ENCODE measurements around the gene MAGI2. TPM values are rescaled to one million over a fixed set of nuclear protein-coding genes. Genes with fewer than 3 reads are reported as not detected.
A peak's percentile ranks its signal among the peaks of the same experiment; 100 is the strongest.
"Not testable (repeated sequence)": the region's sequence is repeated elsewhere in the genome, so short reads cannot be mapped to it uniquely, and the experiment has no call there.

MAGI2 gene
- total RNA-seq, 4 donors from 2014 or later: 7.8 to 44.7 (median 21.1) TPM

DNA sequence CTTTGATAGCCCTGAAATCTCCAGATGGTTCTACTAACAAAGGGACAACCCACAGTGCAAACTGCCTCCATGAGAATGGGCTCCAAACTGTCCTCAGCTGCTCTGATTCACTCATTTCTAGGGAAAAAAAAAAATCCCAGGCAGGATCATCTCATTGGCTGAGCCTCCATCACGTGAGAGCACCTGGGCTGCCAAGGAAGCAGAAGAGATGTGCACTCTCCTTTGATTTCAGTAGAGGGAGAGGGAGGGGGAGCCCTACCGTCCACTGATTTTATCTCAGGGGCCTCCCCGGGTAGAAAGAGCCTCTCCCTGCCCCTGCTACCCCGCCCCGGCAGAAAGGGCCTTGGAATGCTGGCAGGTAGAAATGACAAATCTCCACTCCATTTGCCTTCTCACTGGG is 929.5 kb downstream of the MAGI2 start:
- 72% methylated on average over 4 of the region's 5 CpGs; no CpG with 5 or more reads in 1 of the 2 donors for WGBS, 2 donors (ENCODE audit: low coverage in 1 of 2)
- H3K27me3 ChIP-seq: no peaks in the 10 kb centered on the region
- no peaks in the 10 kb centered on the region for H3K4me1 ChIP-seq
- H3K27ac ChIP-seq: no peak overlapping the region
- ATAC-seq: no peak
- no peaks in the 10 kb centered on the region for H3K9me3 ChIP-seq
- no peak overlapping the region for H3K4me3 ChIP-seq
- H3K36me3 ChIP-seq: no peaks in the 10 kb centered on the region
- TF ChIP-seq, protein P1, sequence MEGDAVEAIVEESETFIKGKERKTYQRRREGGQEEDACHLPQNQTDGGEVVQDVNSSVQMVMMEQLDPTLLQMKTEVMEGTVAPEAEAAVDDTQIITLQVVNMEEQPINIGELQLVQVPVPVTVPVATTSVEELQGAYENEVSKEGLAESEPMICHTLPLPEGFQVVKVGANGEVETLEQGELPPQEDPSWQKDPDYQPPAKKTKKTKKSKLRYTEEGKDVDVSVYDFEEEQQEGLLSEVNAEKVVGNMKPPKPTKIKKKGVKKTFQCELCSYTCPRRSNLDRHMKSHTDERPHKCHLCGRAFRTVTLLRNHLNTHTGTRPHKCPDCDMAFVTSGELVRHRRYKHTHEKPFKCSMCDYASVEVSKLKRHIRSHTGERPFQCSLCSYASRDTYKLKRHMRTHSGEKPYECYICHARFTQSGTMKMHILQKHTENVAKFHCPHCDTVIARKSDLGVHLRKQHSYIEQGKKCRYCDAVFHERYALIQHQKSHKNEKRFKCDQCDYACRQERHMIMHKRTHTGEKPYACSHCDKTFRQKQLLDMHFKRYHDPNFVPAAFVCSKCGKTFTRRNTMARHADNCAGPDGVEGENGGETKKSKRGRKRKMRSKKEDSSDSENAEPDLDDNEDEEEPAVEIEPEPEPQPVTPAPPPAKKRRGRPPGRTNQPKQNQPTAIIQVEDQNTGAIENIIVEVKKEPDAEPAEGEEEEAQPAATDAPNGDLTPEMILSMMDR (IDR thresholded peaks at IDR 0.05): no peak
- TF ChIP-seq POLR2A (IDR thresholded peaks at IDR 0.05) (no peak), POLR2AphosphoS5 (IDR thresholded peaks at IDR 0.05) (no peak), EP300 (IDR thresholded peaks at IDR 0.05) (no peak)

DNA sequence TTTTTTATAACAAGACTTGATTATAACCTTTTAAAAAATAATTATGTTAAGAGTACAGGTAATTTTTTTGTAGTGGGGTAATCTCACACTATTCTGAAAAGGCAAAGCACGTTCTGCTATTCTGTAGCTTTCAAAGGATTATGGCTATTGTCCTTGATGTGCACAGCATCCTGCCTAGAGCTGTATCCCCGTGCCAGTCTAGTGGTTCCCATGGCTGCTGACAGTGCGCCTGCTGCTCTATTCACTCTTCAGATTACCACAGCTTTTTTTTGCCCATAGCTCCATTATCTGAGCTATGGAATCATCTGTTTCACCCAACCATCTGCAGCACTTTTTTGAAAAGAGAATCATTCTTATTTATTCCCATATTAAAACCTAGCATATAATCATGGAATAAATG is 931.5 kb downstream of the MAGI2 start:
- Histone ChIP-seq H3K9me3 (no peaks in the 10 kb centered on the region), H3K27ac (no peak overlapping the region), H3K4me3 (no peak overlapping the region), H3K4me1 (no peaks in the 10 kb centered on the region), H3K36me3 (no peaks in the 10 kb centered on the region), H3K27me3 (no peaks in the 10 kb centered on the region)
- no peak for TF ChIP-seq POLR2A (IDR thresholded peaks at IDR 0.05)
- no peak for TF ChIP-seq EP300 (IDR thresholded peaks at IDR 0.05)
- TF ChIP-seq, protein P1 (IDR thresholded peaks at IDR 0.05): no peak
- TF ChIP-seq POLR2AphosphoS5 (IDR thresholded peaks at IDR 0.05): no peak
- 89 to 100% methylated on average over 2 to 3 of the region's 3 CpGs for WGBS, 2 donors (ENCODE audit: low coverage in 1 of 2)
- ATAC-seq: no peak

DNA sequence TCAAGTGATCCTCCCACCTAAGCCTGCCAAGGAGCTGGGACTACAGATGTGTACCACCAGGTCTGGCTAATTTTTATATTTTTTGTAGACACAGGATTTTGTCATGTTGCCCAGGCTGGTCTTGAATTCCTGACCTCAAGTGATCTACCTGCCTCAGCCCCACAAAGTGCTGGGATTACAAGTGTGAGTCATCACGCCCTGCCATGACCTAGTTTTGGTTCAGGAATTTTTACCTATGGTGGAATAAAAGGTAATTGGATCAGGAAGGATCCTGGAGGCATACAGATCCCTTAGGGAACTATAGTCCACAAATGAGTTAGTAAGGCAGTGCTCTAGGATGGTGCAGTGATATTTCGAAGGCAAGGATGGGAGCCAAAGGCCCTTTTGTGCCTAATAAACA is 937.0 kb downstream of the MAGI2 start:
- WGBS, 2 donors (ENCODE audit: low coverage in 1 of 2): 90% methylated on average over 2 of the region's 2 CpGs; no CpG with 5 or more reads in 1 of the 2 donors
- H3K27ac ChIP-seq: no peak overlapping the region
- no peak overlapping the region for H3K4me3 ChIP-seq
- no peak for ATAC-seq
- H3K36me3 ChIP-seq: no peaks in the 10 kb centered on the region
- no peaks in the 10 kb centered on the region for H3K9me3 ChIP-seq
- H3K27me3 ChIP-seq: no peaks in the 10 kb centered on the region
- H3K4me1 ChIP-seq: no peaks in the 10 kb centered on the region
- no peak for TF ChIP-seq POLR2A (IDR thresholded peaks at IDR 0.05)
- TF ChIP-seq, protein P1 (IDR thresholded peaks at IDR 0.05): no peak
- no peak for TF ChIP-seq EP300 (IDR thresholded peaks at IDR 0.05)
- TF ChIP-seq POLR2AphosphoS5 (IDR thresholded peaks at IDR 0.05): no peak

DNA sequence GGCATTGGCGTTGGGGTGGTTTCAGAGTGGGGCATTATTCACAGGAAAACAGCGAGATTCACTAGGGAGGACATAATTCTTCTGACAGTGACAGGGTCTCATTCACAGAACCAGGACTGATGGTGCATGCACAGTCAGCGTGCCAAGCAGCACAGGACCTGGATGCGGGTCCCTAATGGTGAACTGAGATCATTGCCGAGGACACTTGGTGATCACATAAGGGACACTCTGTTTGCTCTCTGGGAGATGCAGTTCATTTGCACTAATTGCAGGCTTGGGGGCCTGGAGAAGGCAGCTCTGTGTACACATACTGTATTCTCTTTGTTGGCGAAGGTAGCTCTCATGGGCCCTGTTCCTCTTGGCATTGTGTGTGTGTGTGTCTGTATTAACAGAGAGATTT is 938.8 kb downstream of the MAGI2 start:
- TF ChIP-seq EP300 (IDR thresholded peaks at IDR 0.05): no peak
- TF ChIP-seq POLR2A (IDR thresholded peaks at IDR 0.05): no peak
- TF ChIP-seq, protein P1 (IDR thresholded peaks at IDR 0.05): no peak
- no peak for TF ChIP-seq POLR2AphosphoS5 (IDR thresholded peaks at IDR 0.05)
- H3K9me3 ChIP-seq: no peaks in the 10 kb centered on the region
- H3K27ac ChIP-seq: no peak overlapping the region
- no peaks in the 10 kb centered on the region for H3K27me3 ChIP-seq
- no peak overlapping the region for H3K4me3 ChIP-seq
- ATAC-seq: no peak
- H3K4me1 ChIP-seq: no peaks in the 10 kb centered on the region
- no peaks in the 10 kb centered on the region for H3K36me3 ChIP-seq
- 98 to 100% methylated on average over 2 to 6 of the region's 6 CpGs for WGBS, 2 donors (ENCODE audit: low coverage in 1 of 2)

DNA sequence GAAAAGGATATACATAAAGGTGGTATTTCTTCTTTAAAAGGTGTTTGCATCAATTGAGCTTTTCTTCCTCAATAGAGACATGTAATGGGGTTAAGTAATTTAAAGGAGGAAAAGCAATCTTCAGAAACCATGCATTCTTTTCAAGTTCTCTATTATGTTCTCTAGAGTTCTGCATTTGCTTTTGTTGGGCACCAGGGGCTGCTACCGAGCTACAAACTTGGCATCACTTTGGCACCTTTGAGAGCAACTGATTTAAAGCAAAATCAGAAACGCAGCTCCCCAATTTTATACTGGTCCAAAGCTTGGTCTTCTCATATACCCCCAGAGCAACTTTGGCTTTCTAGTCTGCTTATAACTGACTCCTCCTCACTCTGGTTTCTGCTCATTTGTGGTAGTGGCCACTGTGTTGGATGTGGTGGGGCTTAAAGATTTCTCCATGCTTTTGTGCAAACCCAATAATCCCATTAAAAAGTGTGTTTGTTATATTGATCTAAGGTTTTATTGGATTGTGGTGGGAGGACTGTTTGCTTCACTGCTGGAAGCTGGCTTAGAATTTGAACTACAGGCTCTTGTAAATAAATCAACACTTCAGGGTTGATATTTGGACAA is 942.8 kb downstream of the MAGI2 start:
- no peaks in the 10 kb centered on the region for H3K9me3 ChIP-seq
- no peaks in the 10 kb centered on the region for H3K4me1 ChIP-seq
- no peak overlapping the region for H3K27ac ChIP-seq
- TF ChIP-seq, protein P1 (IDR thresholded peaks at IDR 0.05): peak; percentile 21 to 58 (median 40)
- no peak for TF ChIP-seq EP300 (IDR thresholded peaks at IDR 0.05)
- no peak overlapping the region for H3K4me3 ChIP-seq
- H3K36me3 ChIP-seq: no peaks in the 10 kb centered on the region
- no peaks in the 10 kb centered on the region for H3K27me3 ChIP-seq
- ATAC-seq: no peak
- 0 to 10% methylated on average over 2 of the region's 2 CpGs for WGBS, 2 donors (ENCODE audit: low coverage in 1 of 2)

DNA sequence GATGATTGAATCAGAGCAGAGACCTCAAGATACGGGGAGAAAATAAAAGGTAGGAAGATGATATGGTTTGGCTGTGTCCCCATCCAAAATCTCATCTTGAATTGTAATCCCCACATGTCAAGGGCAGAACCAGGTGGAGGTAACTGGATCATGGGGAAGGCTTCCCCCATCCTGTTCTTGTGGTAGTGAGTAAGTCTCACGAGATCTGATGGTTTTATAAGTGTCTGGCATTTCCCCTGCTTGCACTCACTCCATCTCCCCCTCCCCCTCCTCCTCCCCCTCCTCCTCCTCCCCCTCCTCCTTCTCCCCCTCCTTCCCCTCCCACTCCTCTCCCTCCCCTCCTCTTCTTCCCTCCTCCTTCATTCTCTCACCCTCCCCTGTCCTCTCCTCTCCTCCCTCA is 950.2 kb downstream of the MAGI2 start:
- WGBS, 2 donors (ENCODE audit: low coverage in 1 of 2): 75 to 88% methylated on average over 2 of the region's 2 CpGs
- ATAC-seq, H3K4me3 ChIP-seq, H3K27ac ChIP-seq, H3K9me3 ChIP-seq, H3K36me3 ChIP-seq, H3K27me3 ChIP-seq, H3K4me1 ChIP-seq: not testable (repeated sequence)
